Brain microvascular endothelial cell (primary cell): ENCODE data around the gene RHEX.
"Not testable (repeated sequence)": the region's sequence is repeated elsewhere in the genome, so short reads cannot be mapped to it uniquely, and the experiment has no call there.

Source experiments
- DNase-seq: peaks from one replicate; pipeline ENCODE4 v3.0.0-alpha.2; 2020
- H3K27ac ChIP-seq: fragments of 250-450 bp; sonication (Bioruptor Pico); 2 replicates; pipeline ENCODE4 v1.5.1; 2020; ENCODE audit warnings: mild to moderate bottlenecking, moderate library complexity
- H3K27me3 ChIP-seq: fragments of 250-450 bp; sonication (Bioruptor Pico); replicated peaks from 2 replicates; pipeline ENCODE4 v1.5.1; 2020; ENCODE audit warnings: mild to moderate bottlenecking
- H3K36me3 ChIP-seq: fragments of 250-450 bp; sonication (Bioruptor Pico); replicated peaks from 2 replicates; pipeline ENCODE4 v1.5.1; 2020; ENCODE audit warnings: mild to moderate bottlenecking
- H3K4me3 ChIP-seq: 2 replicates; pipeline ENCODE4 v1.5.1; 2011; ENCODE audit warnings: low read depth, mild to moderate bottlenecking, control low read depth, low read length, moderate library complexity
- in situ Hi-C: cut with HindIII; loops from 2 replicates; pipeline ENCODE4 v1.10.0; 2017; ENCODE audit warnings: low sequenced_read_pairs, low pct_ligation_motif_present
- TF ChIP-seq, protein P1 (sequence below): IDR thresholded peaks from 2 replicates; pipeline ENCODE4 v1.5.1; 2011; ENCODE audit warnings: low read depth, mild to moderate bottlenecking, moderate library complexity, low read length, control low read depth, inconsistent platforms; ENCODE audit errors: missing control alignments

RHEX gene

DNA sequence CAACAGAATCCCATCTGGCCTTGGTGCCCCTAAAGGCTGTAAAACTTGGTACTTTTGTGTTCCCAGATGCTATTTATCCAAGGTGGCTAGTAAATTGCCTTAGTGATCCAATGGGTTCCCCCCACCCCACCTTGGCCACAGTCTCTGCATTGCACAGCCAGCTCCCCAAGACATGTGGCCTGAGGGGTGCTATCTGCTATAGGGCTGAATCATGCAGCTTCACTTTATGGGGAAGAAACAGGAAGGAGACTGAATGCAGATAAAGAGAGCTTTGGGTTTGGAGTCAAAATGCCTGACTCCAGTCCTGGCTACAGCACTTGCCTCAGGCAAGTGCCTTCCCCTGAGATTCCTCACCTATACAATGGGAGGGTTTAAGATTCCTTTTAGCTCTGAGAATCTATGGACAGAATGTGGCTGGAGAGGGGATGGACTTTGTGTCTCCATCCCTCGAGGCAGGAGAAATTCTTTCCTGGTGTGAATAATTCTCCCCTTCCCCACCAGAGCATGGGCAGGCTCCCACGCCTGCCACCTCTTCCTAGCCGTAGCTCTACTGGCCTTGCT lies 6.5 kb downstream of the RHEX start:
- Histone ChIP-seq H3K27me3 (no peaks in the 10 kb centered on the region), H3K4me3 (no peak overlapping the region), H3K27ac (no peak overlapping the region), H3K36me3 (no peaks in the 10 kb centered on the region)
- TF ChIP-seq, protein P1, sequence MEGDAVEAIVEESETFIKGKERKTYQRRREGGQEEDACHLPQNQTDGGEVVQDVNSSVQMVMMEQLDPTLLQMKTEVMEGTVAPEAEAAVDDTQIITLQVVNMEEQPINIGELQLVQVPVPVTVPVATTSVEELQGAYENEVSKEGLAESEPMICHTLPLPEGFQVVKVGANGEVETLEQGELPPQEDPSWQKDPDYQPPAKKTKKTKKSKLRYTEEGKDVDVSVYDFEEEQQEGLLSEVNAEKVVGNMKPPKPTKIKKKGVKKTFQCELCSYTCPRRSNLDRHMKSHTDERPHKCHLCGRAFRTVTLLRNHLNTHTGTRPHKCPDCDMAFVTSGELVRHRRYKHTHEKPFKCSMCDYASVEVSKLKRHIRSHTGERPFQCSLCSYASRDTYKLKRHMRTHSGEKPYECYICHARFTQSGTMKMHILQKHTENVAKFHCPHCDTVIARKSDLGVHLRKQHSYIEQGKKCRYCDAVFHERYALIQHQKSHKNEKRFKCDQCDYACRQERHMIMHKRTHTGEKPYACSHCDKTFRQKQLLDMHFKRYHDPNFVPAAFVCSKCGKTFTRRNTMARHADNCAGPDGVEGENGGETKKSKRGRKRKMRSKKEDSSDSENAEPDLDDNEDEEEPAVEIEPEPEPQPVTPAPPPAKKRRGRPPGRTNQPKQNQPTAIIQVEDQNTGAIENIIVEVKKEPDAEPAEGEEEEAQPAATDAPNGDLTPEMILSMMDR = no peak
- in situ Hi-C loops = no loop called here
- DNase-seq = no peak

DNA sequence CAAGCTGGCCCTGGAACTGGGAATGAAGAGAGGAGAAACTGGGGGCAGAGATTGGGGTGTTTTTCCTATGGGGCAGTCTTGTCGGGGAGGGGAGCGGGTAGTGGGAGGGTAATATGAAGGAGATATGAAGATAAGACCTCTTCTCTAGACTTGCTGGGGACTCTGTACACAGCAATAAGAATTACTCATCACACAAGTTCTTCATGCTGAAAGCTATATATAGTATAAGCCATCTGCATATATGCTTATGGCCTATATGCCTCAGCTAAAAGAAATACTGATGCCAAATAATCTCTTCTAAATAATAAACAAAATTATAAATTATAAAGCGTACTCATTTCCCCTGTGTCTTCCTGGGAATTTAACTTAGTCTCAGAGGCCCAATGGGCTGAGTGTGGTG lies 7.9 kb downstream of the RHEX start:
- H3K4me3 ChIP-seq = no peak overlapping the region
- TF ChIP-seq, protein P1 = no peak
- in situ Hi-C loops = no loop called here
- no peaks in the 10 kb centered on the region for H3K36me3 ChIP-seq
- no peaks in the 10 kb centered on the region for H3K27me3 ChIP-seq
- no peak overlapping the region for H3K27ac ChIP-seq
- DNase-seq = no peak

DNA sequence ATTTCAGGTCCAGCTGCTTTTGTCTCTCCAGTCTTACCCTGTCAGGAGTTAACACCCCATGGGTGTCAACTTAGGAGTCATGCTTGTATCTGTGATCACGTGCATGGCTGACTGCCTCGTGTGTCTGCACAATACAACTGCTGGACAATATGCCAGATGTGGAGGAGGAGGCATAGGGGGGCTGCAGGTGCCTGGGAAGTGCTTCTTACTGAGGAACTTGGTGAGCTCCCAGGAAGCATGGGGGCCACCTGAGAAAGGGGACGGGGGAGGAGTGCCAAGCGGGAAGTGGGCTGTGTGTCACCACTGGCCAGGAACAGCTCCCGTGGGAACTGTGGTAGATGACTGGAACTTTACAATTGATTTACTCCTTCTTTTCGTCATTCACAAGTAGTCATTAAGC lies 9.5 kb downstream of the RHEX start:
- H3K27ac ChIP-seq = no peak overlapping the region
- no peak overlapping the region for H3K4me3 ChIP-seq
- TF ChIP-seq, protein P1 = no peak
- H3K27me3 ChIP-seq = no peaks in the 10 kb centered on the region
- in situ Hi-C loops = no loop called here
- DNase-seq = no peak
- no peaks in the 10 kb centered on the region for H3K36me3 ChIP-seq

DNA sequence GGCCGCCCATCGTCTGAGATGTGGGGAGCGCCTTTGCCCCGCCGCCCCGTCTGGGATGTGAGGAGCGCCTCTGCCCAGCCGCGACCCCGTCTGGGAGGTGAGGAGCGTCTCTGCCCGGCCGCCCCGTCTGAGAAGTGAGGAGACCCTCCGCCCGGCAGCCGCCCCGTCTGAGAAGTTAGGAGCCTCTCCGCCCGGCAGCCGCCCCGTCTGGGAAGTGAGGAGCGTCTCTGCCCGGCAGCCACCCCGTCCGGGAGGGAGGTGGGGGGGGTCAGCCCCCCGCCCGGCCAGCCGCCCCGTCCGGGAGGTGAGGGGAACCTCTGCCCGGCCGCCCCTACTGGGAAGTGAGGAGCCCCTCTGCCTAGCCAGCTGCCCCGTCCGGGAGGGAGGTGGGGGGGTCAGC lies 11.0 kb downstream of the RHEX start:
- H3K27ac ChIP-seq, H3K4me3 ChIP-seq, DNase-seq, in situ Hi-C loops, H3K36me3 ChIP-seq: not testable (repeated sequence)
- peaks cover 11% of the 10 kb centered on the region for H3K27me3 ChIP-seq

DNA sequence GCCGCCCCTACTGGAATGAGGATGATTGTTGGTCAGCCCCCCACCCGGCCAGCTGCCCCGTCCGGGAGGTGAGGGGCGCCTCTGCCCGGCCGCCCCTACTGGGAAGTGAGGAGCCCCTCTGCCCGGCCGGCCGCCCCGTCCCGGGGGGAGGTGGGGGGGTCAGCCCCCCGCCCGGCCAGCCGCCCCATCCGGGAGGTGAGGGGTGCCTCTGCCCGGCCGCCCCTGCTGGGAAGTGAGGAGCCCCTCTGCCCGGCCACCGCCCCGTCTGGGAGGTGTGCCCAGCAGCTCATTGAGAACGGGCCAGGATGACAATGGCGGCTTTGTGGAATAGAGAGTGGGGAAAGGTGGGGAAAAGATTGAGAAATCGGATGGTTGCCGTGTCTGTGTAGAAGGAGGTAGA lies 11.5 kb downstream of the RHEX start:
- DNase-seq, H3K27ac ChIP-seq, H3K36me3 ChIP-seq, H3K4me3 ChIP-seq, in situ Hi-C loops: not testable (repeated sequence)
- H3K27me3 ChIP-seq = peaks cover 12% of the 10 kb centered on the region

DNA sequence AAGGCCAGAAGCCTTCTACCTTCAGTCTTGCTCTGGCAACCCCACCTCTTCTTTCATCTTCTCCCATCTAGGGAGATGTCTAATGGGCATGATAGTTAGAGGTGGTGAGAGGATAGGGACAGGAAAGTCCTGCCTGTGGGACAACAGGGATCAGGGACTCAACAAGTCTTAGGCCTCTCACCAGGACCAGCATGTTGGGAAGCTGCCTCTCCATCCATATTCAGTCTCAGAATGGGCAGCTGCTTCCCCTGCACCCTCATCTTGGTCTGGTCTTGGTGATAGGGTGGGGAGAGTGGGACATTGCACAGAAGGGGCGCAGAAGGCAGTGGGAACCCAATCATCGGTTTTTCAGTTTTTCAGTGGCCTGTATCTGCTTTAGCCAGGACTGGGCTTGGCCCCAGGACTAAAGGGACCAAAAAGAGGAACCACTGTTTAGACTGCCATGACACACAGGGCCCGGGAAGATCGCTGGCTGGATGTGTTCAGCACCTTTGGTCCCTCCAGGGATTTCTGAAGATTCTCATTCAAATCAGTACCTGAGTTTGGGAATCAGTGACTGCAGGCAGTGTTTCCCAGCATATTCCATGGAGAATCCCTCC lies 12.7 kb downstream of the RHEX start:
- in situ Hi-C loops = no loop called here
- TF ChIP-seq, protein P1 = no peak
- DNase-seq = no peak
- Histone ChIP-seq H3K27ac (no peak overlapping the region), H3K27me3 (peaks cover 12% of the 10 kb centered on the region), H3K4me3 (no peak overlapping the region), H3K36me3 (no peaks in the 10 kb centered on the region)
